T-helper 2 cell treated with Interferon-gamma antibody and Interleukin-4, amounts not matched to agents 5 μg/mL and 100 μg/mL, for 36 hours (primary cell): Measurements from ENCODE around the gene XKR3.
"Not testable (repeated sequence)": the region's sequence is repeated elsewhere in the genome, so short reads cannot be mapped to it uniquely, and the experiment has no call there.

Experiments used
- DNase-seq: peaks from one replicate; pipeline ENCODE4 v3.0.0; 2021; ENCODE audit warnings: low spot score
- H3K27ac Mint-ChIP-seq: one replicate; pipeline ENCODE4 v1.8.0; 2021; ENCODE audit warnings: mild to moderate bottlenecking, mixed read lengths
- H3K27me3 Mint-ChIP-seq: one replicate; pipeline ENCODE4 v1.8.0; 2021; ENCODE audit warnings: low read depth, mixed read lengths
- H3K36me3 Mint-ChIP-seq: one replicate; pipeline ENCODE4 v1.8.0; 2021; ENCODE audit warnings: low read depth, mixed read lengths
- H3K4me1 Mint-ChIP-seq: one replicate; pipeline ENCODE4 v1.8.0; 2021; ENCODE audit warnings: low read depth, mixed read lengths
- H3K4me3 Mint-ChIP-seq: one replicate; pipeline ENCODE4 v1.8.0; 2022; ENCODE audit warnings: mild to moderate bottlenecking, moderate library complexity, mixed read lengths
- H3K9me3 Mint-ChIP-seq: one replicate; pipeline ENCODE4 v1.8.0; 2021; ENCODE audit warnings: mixed read lengths

XKR3 gene

DNA sequence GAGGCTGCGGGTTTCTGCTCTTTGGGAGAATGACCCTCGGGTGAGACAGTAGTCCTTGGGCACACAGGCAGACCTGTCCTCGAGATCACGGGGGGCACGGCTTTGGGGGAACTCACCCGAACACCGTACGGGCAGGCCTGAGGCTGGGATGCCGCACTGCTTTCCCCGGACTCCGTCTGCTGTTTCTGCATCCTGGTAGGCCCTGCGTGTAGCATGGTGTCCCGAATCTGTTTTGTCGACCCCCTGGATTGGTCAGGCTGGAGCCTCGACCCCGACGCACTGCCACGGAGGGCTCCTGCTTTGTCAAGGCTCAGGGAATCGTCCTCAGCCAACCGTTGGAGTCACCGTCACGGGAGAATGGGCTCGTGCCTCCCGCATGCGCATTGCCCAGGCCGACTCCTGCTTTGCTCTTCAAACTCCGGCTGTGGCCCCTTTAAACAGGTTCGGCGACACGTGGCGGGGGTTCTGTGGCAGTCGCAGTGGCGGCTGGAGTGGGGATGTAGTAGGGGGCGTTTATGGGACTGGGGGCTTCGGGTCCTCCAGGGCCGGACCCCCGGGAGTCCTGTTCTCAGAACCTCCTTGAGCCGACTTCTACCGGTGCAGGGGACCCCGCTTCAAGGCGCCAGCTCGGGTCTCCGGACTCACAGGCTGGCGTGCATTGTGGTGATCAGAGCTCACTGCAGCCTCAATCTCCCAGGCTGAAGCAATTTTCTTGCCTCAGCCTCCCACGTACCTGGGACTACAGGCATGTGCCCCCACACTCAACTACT lies 76.9 kb downstream of the XKR3 start:
- H3K4me3 Mint-ChIP-seq, H3K36me3 Mint-ChIP-seq, DNase-seq, H3K4me1 Mint-ChIP-seq, H3K9me3 Mint-ChIP-seq, H3K27ac Mint-ChIP-seq, H3K27me3 Mint-ChIP-seq: not testable (repeated sequence)

DNA sequence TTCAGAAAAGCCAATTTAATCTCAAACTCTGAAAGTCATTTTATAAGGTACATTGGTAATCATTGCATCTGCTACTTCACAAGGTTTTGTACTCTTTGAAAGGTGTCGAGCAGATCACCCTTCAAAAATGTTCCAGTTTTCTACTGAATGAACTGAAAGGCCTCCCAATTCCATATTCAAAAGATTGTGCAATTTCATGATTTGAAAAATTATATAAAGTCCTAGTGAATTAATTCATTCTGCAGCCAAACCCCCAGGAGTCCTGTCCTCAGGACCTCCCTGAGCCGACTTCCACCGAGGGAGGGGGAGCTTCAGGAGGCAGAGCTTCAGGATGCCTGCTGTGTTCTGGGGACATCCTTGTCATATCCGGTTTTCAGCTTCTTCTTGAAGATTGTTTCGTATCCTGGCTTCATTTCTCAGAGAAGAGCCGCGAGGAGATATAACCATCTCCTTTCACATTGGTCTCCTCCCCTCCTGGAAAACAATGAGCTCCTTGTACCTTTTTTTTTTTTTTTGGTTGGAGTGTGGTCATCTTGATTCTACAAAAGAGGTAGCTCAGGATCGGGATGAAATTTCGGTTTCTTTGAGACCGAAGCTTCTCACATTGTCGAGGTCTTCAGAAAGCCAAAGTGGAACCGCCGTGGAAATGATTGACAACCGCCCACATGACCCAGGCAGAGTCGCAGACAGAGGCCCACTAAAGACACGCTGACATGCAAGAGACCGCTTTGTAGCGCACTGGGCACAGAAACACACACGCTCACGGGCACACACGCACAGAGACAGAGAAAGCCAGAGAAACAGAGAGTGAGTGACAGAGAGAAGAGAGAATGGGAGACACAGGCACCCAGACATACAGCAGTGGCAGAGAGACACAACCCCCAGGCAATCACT lies 77.7 kb downstream of the XKR3 start:
- not testable (repeated sequence) for H3K36me3 Mint-ChIP-seq, H3K4me1 Mint-ChIP-seq, DNase-seq, H3K27ac Mint-ChIP-seq, H3K27me3 Mint-ChIP-seq, H3K4me3 Mint-ChIP-seq, H3K9me3 Mint-ChIP-seq

DNA sequence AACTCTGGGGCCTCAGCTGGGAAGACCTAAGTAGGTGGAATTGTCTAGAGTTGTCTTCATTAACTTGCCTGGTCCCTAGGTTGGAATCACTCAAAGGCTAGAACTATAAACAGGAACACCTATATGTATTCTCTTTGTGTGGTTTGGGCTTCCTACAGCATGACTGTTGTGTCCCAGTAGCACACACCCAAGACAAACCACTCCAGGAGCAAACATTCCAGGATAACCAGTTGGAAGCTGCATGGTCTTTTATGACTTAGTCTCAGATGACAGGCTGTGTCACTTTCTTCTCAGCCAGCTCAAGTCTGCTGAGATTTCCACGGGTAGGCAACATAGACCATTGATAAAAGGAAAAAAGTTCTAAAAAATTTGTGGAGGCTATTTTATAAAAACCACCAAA lies 90.9 kb downstream of the XKR3 start:
- DNase-seq, H3K4me1 Mint-ChIP-seq, H3K27me3 Mint-ChIP-seq, H3K27ac Mint-ChIP-seq, H3K4me3 Mint-ChIP-seq, H3K9me3 Mint-ChIP-seq, H3K36me3 Mint-ChIP-seq: not testable (repeated sequence)
